LNCAP (cell line): ENCODE measurements around the gene SRGAP1.

Experiments used
- CTCF ChIP-seq: fragments of 450-650 bp; IDR thresholded peaks from 2 replicates; pipeline ENCODE4 v1.5.1; 2017; ENCODE audit warnings: mild to moderate bottlenecking

Gene SRGAP1

GRCh38 chr12:63996556-63996955, 152.1 kb downstream of the SRGAP1 start:
- TF ChIP-seq CTCF: no peak

- TF ChIP-seq CTCF: no peak
These were observed 152.7 kb downstream of the SRGAP1 start for GRCh38 chr12:63997198-63997597.

- no peak for TF ChIP-seq CTCF
These were observed 154.1 kb downstream of the SRGAP1 start for GRCh38 chr12:63998584-63998983.

GRCh38 chr12:63999853-64000252, 155.4 kb downstream of the SRGAP1 start:
- TF ChIP-seq CTCF: no peak

- TF ChIP-seq CTCF: no peak
These were observed 156.9 kb downstream of the SRGAP1 start for GRCh38 chr12:64001439-64001838.

GRCh38 chr12:64004641-64005040, 160.1 kb downstream of the SRGAP1 start:
- TF ChIP-seq CTCF: no peak

GRCh38 chr12:64006211-64006825, 161.8 kb downstream of the SRGAP1 start:
- no peak for TF ChIP-seq CTCF

- TF ChIP-seq CTCF: no peak
These were observed 163.4 kb downstream of the SRGAP1 start for GRCh38 chr12:64007853-64008252.
